Left colon (tissue), 2 donors: ENCODE data around the gene PSMA5. TPM values are rescaled to one million over a fixed set of nuclear protein-coding genes. Genes with fewer than 3 reads are reported as not detected.

ENCODE experiments used
- ATAC-seq: fragments of 200-7000 bp; cut with Tn5 transposase; one replicate; pipeline ENCODE4 v1.9.1; 2020; ENCODE audit warnings: mild to moderate bottlenecking, moderate library complexity
- DNase-seq, 2 donors: peaks; one replicate each; pipeline ENCODE4 v3.0.0-alpha.2; 2020
- intact Hi-C, 2 donors: fragments of 100-400 bp; cut with DNase I in 1 of 2; cut with micrococcal nuclease in 1 of 2; formaldehyde crosslinking; loops; one replicate each; pipeline versions ENCODE4 v1.11.2 to v1.14.0; 2022; cut with DNase I, micrococcal nuclease
- total RNA-seq, 2 donors: library from RNA; stranded (reverse); fragmentation: NEBNext Ultra II Directional; extraction: Animal tissue kit (Norgen Biotek cat#: 25700); gene quantifications; one replicate each; pipeline ENCODE4 v1.2.1, GENCODE V29; 2021
- donor health status: DM: no; HTN: no; CAD: no.
- donor health status: DM: yes; HTN: yes; CAD: no.

The PSMA5 gene
- total RNA-seq, 2 donors from 2014 or later: 76.3 to 92.1 TPM

- intact Hi-C loops: no loop called here
- ATAC-seq (no peak), DNase-seq (no peak)
Measured at GRCh38 chr1:109350182-109350581, 76.1 kb downstream of the PSMA5 start.

Other genes with a start within 250 kb of the PSMA5 start
- gene SARS1, start 212.5 kb downstream of the PSMA5 start, total RNA-seq: 100 to 1,000 TPM; 117 to 155 TPM
- 1 to 10 TPM; 3.9 to 4.5 TPM for gene CELSR2, start 176.9 kb downstream of the PSMA5 start, total RNA-seq
- 1 to 10 TPM; 3.1 to 6.1 TPM for gene PSRC1, start 143.3 kb downstream of the PSMA5 start, total RNA-seq
- gene MYBPHL, start 119.4 kb downstream of the PSMA5 start, total RNA-seq: not detected
- 100 to 1,000 TPM; 123 to 124 TPM for gene SORT1, start 28.5 kb downstream of the PSMA5 start, total RNA-seq
- gene SYPL2, start 40.1 kb upstream of the PSMA5 start, total RNA-seq: under 1 TPM; 0.15 to 0.87 TPM
- gene ATXN7L2, start 57.5 kb upstream of the PSMA5 start, total RNA-seq: 1 to 10 TPM; 1.8 to 1.9 TPM
- 10 to 100 TPM; 10.0 to 18.7 TPM for gene CYB561D1, start 67.6 kb upstream of the PSMA5 start, total RNA-seq
- gene AMIGO1, start 83.3 kb upstream of the PSMA5 start, total RNA-seq: 1 to 10 TPM; 3.8 to 5.6 TPM
- under 1 TPM in 1 of 2 donors, not detected in 1; 0.36 TPM for gene GPR61, start 113.4 kb upstream of the PSMA5 start, total RNA-seq
- gene GNAI3, start 122.2 kb upstream of the PSMA5 start, total RNA-seq: 1 to 10 TPM; 7.0 to 7.7 TPM
- gene GNAT2, start 193.2 kb upstream of the PSMA5 start, total RNA-seq: under 1 TPM in 1 of 2 donors, not detected in 1; 0.73 TPM
- gene AMPD2, start 193.4 kb upstream of the PSMA5 start, total RNA-seq: 10 to 100 TPM; 31.9 to 38.9 TPM
- 10 to 100 TPM; 74.8 to 83.5 TPM for gene GSTM4, start 229.7 kb upstream of the PSMA5 start, total RNA-seq
- gene GSTM2, start 241.6 kb upstream of the PSMA5 start, total RNA-seq: 10 to 100 TPM; 22.5 to 37.8 TPM